Measurements from ENCODE around the gene CADM1.

DNA sequence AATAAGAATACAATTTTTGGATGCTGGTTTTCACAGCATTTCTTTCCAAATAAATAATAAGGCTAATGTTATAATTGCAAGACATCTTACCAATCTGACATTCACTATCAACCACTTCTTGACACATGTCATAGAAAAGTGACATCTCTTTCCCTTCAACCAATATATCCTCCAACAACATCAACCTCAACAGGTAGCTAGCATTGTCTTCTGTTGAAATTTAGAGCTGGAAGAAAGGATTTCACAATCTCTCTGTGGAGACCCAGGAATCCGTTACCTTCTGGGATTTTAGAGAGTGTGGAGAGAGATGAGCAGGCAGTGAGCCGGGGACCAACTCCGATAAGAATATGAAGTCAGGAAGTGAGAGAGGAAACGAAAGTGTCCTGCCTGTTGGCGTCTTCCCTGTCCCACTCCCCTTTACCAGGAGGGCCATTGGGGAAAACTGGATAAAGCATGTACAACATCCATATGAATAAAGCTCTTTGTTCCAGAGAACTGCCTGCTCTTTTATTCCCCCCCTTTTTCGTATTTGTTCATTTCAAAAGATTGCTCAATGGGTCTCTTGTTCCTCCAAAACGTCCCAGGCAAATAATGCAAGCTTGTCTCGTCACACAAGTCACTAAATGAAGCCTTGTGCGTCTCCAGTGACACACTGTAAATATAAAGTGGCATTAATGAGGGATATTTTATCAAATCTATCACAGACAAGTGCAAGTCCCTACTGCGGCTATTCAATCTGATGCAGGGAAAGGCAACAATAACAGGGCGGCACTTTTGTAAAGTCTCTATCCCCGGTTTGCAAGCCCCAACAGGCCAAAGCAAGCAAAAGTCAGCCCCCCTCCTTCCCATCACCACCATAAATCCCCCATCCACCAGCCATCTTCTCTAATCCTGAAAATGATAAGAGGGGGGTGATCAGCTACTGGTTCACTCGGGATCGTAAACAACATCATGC lies 3.4 kb downstream of the CADM1 start:
- TF ChIP-seq POLR2A (IDR thresholded peaks at IDR 0.05): no peak
- TF ChIP-seq, protein P1, sequence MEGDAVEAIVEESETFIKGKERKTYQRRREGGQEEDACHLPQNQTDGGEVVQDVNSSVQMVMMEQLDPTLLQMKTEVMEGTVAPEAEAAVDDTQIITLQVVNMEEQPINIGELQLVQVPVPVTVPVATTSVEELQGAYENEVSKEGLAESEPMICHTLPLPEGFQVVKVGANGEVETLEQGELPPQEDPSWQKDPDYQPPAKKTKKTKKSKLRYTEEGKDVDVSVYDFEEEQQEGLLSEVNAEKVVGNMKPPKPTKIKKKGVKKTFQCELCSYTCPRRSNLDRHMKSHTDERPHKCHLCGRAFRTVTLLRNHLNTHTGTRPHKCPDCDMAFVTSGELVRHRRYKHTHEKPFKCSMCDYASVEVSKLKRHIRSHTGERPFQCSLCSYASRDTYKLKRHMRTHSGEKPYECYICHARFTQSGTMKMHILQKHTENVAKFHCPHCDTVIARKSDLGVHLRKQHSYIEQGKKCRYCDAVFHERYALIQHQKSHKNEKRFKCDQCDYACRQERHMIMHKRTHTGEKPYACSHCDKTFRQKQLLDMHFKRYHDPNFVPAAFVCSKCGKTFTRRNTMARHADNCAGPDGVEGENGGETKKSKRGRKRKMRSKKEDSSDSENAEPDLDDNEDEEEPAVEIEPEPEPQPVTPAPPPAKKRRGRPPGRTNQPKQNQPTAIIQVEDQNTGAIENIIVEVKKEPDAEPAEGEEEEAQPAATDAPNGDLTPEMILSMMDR (IDR thresholded peaks at IDR 0.05): no peak
